K562 (cell line): ENCODE measurements around the gene TAC3. TPM values are rescaled to one million over a fixed set of nuclear protein-coding genes. Genes with fewer than 3 reads are reported as not detected.

Experiments used
- ARHGAP35 ChIP-seq: fragments of 450-650 bp; IDR thresholded peaks from 2 replicates; pipeline ENCODE4 v1.6.1; 2018; ENCODE audit not compliant: partially characterized antibody
- ATF2 ChIP-seq: sonication (generic); formaldehyde crosslinking; IDR thresholded peaks from 2 replicates; pipeline ENCODE4 v1.8.1; 2022; ENCODE audit warnings: missing genetic modification reagents
- CLOCK ChIP-seq: fragments of 250-450 bp; sonication (Bioruptor Pico); IDR thresholded peaks from 2 replicates; pipeline ENCODE4 v1.4.0; 2020; ENCODE audit warnings: mild to moderate bottlenecking, moderate library complexity, borderline replicate concordance
- CREBBP ChIP-seq: IDR thresholded peaks from one replicate; pipeline ENCODE4 v1.6.1; 2012; ENCODE audit warnings: low read depth, mild to moderate bottlenecking, control low read depth, inconsistent platforms, low read length
- CTCFL ChIP-seq: IDR thresholded peaks from 2 replicates; pipeline ENCODE4 v1.6.1; 2011; ENCODE audit warnings: borderline replicate concordance, low read depth, mild to moderate bottlenecking, moderate library complexity, low read length; ENCODE audit not compliant: insufficient read depth, poor library complexity, severe bottlenecking
- ERF ChIP-seq: fragments of 450-650 bp; formaldehyde crosslinking; IDR thresholded peaks from 2 replicates; pipeline ENCODE4 v1.4.0; 2020; ENCODE audit warnings: mild to moderate bottlenecking, mixed read lengths
- FOSL1 ChIP-seq: fragments of 200-800 bp; sonication (Bioruptor generic); conservative IDR thresholded peaks from 2 replicates; pipeline ENCODE4 v1.6.1; 2016; ENCODE audit warnings: missing genetic modification characterization, missing compliant biosample characterization
- NR2C1 ChIP-seq, 2 experiments: fragments of 450-650 bp; IDR thresholded peaks; 2 replicates each; pipeline ENCODE4 v1.6.1; 2017; ENCODE audit warnings: mild to moderate bottlenecking in 2 of 2, antibody characterized with exemption in 1 of 2, inconsistent platforms in 1 of 2, missing compliant biosample characterization in 1 of 2, missing genetic modification characterization in 1 of 2
- THRB ChIP-seq: fragments of 450-650 bp; formaldehyde crosslinking; conservative IDR thresholded peaks from 2 replicates; pipeline ENCODE4 v1.4.0; 2022; ENCODE audit warnings: mild to moderate bottlenecking, missing genetic modification characterization
- ZBTB11 ChIP-seq, 3 experiments: fragments of 200-800 bp in 1 of 3; fragments of 250-450 bp in 1 of 3; fragments of 450-650 bp in 1 of 3; sonication (Bioruptor Pico) in 1 of 3; sonication (Bioruptor generic) in 1 of 3; formaldehyde crosslinking in 1 of 3; IDR thresholded peaks; 2 replicates each; pipeline versions ENCODE4 v1.6.1 to v1.8.0; 2016 to 2022; ENCODE audit warnings: mild to moderate bottlenecking in 2 of 3, missing genetic modification characterization in 2 of 3, missing compliant biosample characterization in 1 of 3, moderate library complexity in 1 of 3
- ZFP91 ChIP-seq: sonication (generic); formaldehyde crosslinking; IDR thresholded peaks from 2 replicates; pipeline ENCODE4 v1.8.0; 2022; ENCODE audit warnings: mild to moderate bottlenecking, missing genetic modification reagents
- polyA plus RNA-seq, 8 experiments: library from polyadenylated mRNA; depleted of rRNA in 4 of 8; stranded (reverse) in 5 of 8; unstranded in 3 of 8; fragments of >200 nt; fragmentation: Nextera tagmentation in 2 of 8; fragmentation: Illumina TruSeq in 1 of 8; extraction: Ambion mirVana in 2 of 8; extraction: Trizol in 1 of 8; gene quantifications; 2 replicates each; pipeline versions ENCODE4 v1.2.1 to v1.2.3, GENCODE V29; 2011 to 2014; ENCODE audit warnings: inconsistent platforms in 1 of 8, missing spikeins in 1 of 8
- total RNA-seq, 7 experiments: library from RNA; depleted of rRNA in 6 of 7; stranded (reverse); fragments of >200 nt in 6 of 7; fragmentation: Illumina TruSeq in 2 of 7; extraction: Trizol in 2 of 7; gene quantifications; 2 replicates each; pipeline versions ENCODE4 v1.2.1 to v1.2.3, GENCODE V29; 2011 to 2021; ENCODE audit warnings: low replicate concordance in 1 of 7

TAC3 gene
- total and polyA plus RNA-seq, 9 of the 15 experiments (the other 6 are each of a cell fraction or from before 2014, with no cell fraction given): 0.29 to 2.8 (median 1.4) TPM

- TF ChIP-seq THRB (CRISPR knock-in tag): no peak
- no peak for TF ChIP-seq CTCFL
- TF ChIP-seq CREBBP: no peak
- TF ChIP-seq ATF2 (CRISPR knock-in tag): no peak
- no peak for TF ChIP-seq ARHGAP35
- TF ChIP-seq ZFP91 (CRISPR knock-in tag): no peak
- TF ChIP-seq CLOCK (CRISPR knock-in tag): 0 out of 2 replicates have a peak, but pooled peaks have one; percentile 25
- TF ChIP-seq ZBTB11 (CRISPR knock-in tag; IDR thresholded peaks at IDR 0.05): no peak
- TF ChIP-seq FOSL1: peak; percentile 23; the same call in 1 of the 2 replicates
- no peak for TF ChIP-seq NR2C1 (IDR thresholded peaks at IDR 0.05)
- no peak for TF ChIP-seq NR2C1 (tag; IDR thresholded peaks at IDR 0.05)
- TF ChIP-seq ERF: no peak
These were observed 10.9 kb upstream of the TAC3 start (continued) for GRCh38 chr12:57027011-57027804.
